IMR-90 (cell line): ENCODE measurements around the gene PRR27. TPM values are rescaled to one million over a fixed set of nuclear protein-coding genes. Genes with fewer than 3 reads are reported as not detected.

Source experiments
- ATAC-seq: fragments of 200-7000 bp; cut with Tn5 transposase; 2 replicates; pipeline ENCODE4 v1.9.1; 2020; ENCODE audit warnings: low read depth, mild to moderate bottlenecking, moderate library complexity
- Bru-seq: library from RNA; stranded (reverse); fragments of 400-500 nt; gene quantifications from one replicate; lab custom pipeline; 2021; lab: Mats Ljungman, UMichigan
- BruChase-seq, 2 experiments: library from RNA; stranded (reverse); fragments of 400-500 nt; gene quantifications; one replicate each; lab custom pipeline; 2021; lab: Mats Ljungman, UMichigan
- BruUV-seq: library from RNA; stranded (reverse); fragments of 400-500 nt; replicated peaks from 2 replicates; lab custom pipeline; 2021; lab: Mats Ljungman, UMichigan
- CTCF ChIA-PET: fragments of 300-600 bp; formaldehyde crosslinking; extraction: SDS; loops from one replicate; lab custom pipeline; 2021; ENCODE audit warnings: antibody characterized with exemption; lab: Yijun Ruan, JAX
- POLR2A ChIA-PET: fragments of 300-600 bp; sonication (Branson Sonifier 250); formaldehyde crosslinking; loops from one replicate; lab custom pipeline; 2022; ENCODE audit warnings: antibody characterized with exemption; ENCODE audit not compliant: unreplicated experiment; lab: Charles Lee
- DNase-seq: peaks from one replicate; pipeline ENCODE4 v3.0.0; 2013
- H2AFZ ChIP-seq: replicated peaks from 2 replicates; pipeline ENCODE3; 2013; ENCODE audit warnings: low read length, mild to moderate bottlenecking; ENCODE audit not compliant: poor library complexity
- H2AK5ac ChIP-seq: 2 replicates; pipeline ENCODE4 v1.6.1; 2013; ENCODE audit warnings: low read depth, low read length, inconsistent platforms
- H2AK9ac ChIP-seq: replicated peaks from 2 replicates; pipeline ENCODE3; 2013; ENCODE audit warnings: mild to moderate bottlenecking, low read depth, low read length, moderate library complexity; ENCODE audit not compliant: poor library complexity
- H2BK120ac ChIP-seq: 2 replicates; pipeline ENCODE4 v1.6.1; 2013; ENCODE audit warnings: low read depth, low read length, inconsistent platforms
- H2BK15ac ChIP-seq: 3 replicates; pipeline ENCODE4 v1.6.1; 2013; ENCODE audit warnings: low read depth, low read length, inconsistent platforms
- H2BK20ac ChIP-seq: 2 replicates; pipeline ENCODE4 v1.6.1; 2013; ENCODE audit warnings: low read depth, mild to moderate bottlenecking, inconsistent platforms, low read length, moderate library complexity
- H2BK5ac ChIP-seq: 2 replicates; pipeline ENCODE4 v1.6.1; 2013; ENCODE audit warnings: mild to moderate bottlenecking, low read depth, low read length, inconsistent platforms; ENCODE audit not compliant: poor library complexity, severe bottlenecking
- H3K14ac ChIP-seq: replicated peaks from 2 replicates; pipeline ENCODE4 v1.6.1; 2013; ENCODE audit warnings: low read depth, low read length, inconsistent platforms
- H3K18ac ChIP-seq: 2 replicates; pipeline ENCODE4 v1.6.1; 2013; ENCODE audit warnings: low read depth, low read length, control low read depth
- H3K23ac ChIP-seq: 2 replicates; pipeline ENCODE4 v1.6.1; 2013; ENCODE audit warnings: low read depth, low read length, inconsistent platforms
- H3K27ac ChIP-seq: 2 replicates; pipeline ENCODE4 v1.5.1; 2013; ENCODE audit warnings: mild to moderate bottlenecking, control low read depth, low read length; ENCODE audit not compliant: insufficient read depth
- H3K27me3 ChIP-seq: 2 replicates; pipeline ENCODE4 v1.6.1; 2013; ENCODE audit warnings: low read length; ENCODE audit not compliant: control insufficient read depth, insufficient read depth
- H3K36me3 ChIP-seq: 2 replicates; pipeline ENCODE4 v1.6.1; 2013; ENCODE audit warnings: low read length, mixed read lengths; ENCODE audit not compliant: control insufficient read depth, insufficient read depth
- H3K4ac ChIP-seq: 2 replicates; pipeline ENCODE4 v1.6.1; 2013; ENCODE audit warnings: low read depth, low read length, inconsistent platforms
- H3K4me1 ChIP-seq: 2 replicates; pipeline ENCODE4 v1.6.1; 2013; ENCODE audit warnings: low read length, mixed read lengths; ENCODE audit not compliant: control insufficient read depth, insufficient read depth
- H3K4me2 ChIP-seq: 2 replicates; pipeline ENCODE4 v1.6.1; 2013; ENCODE audit warnings: low read depth, mild to moderate bottlenecking, control low read depth, low read length, moderate library complexity
- H3K4me3 ChIP-seq: 2 replicates; pipeline ENCODE4 v1.5.1; 2013; ENCODE audit warnings: low read depth, mild to moderate bottlenecking, control low read depth, low read length, moderate library complexity; ENCODE audit not compliant: insufficient read depth
- H3K56ac ChIP-seq: 2 replicates; pipeline ENCODE4 v1.6.1; 2013; ENCODE audit warnings: low read length, inconsistent platforms; ENCODE audit not compliant: insufficient read depth; ENCODE audit errors: extremely low read depth
- H3K79me1 ChIP-seq, 2 experiments: 2 replicates each; pipeline ENCODE4 v1.6.1; 2013; ENCODE audit warnings: low read length in 2 of 2, inconsistent platforms in 1 of 2, low read depth in 1 of 2
- H3K9ac ChIP-seq: 2 replicates; pipeline ENCODE4 v1.6.1; 2013; ENCODE audit warnings: low read depth, low read length, control low read depth
- H3K9me1 ChIP-seq: 2 replicates; pipeline ENCODE4 v1.6.1; 2013; ENCODE audit warnings: low read length, inconsistent platforms; ENCODE audit not compliant: insufficient read depth
- H3K9me3 ChIP-seq: 2 replicates; pipeline ENCODE4 v1.6.1; 2013; ENCODE audit warnings: low read length; ENCODE audit not compliant: control insufficient read depth, insufficient read depth
- H4K20me1 ChIP-seq: 2 replicates; pipeline ENCODE4 v1.6.1; 2013; ENCODE audit warnings: low read length, inconsistent platforms; ENCODE audit not compliant: insufficient read depth
- H4K5ac ChIP-seq: 2 replicates; pipeline ENCODE4 v1.6.1; 2013; ENCODE audit warnings: mild to moderate bottlenecking, low read depth, low read length, control low read depth
- H4K8ac ChIP-seq, 2 experiments: 2 replicates each; pipeline ENCODE4 v1.6.1; 2013; ENCODE audit warnings: low read depth in 2 of 2, low read length in 2 of 2, control low read depth in 1 of 2, inconsistent platforms in 1 of 2
- H4K91ac ChIP-seq: 2 replicates; pipeline ENCODE4 v1.6.1; 2013; ENCODE audit warnings: low read depth, low read length, inconsistent platforms; ENCODE audit not compliant: insufficient read depth
- CEBPB ChIP-seq: IDR thresholded peaks from 2 replicates; pipeline ENCODE4 v1.6.1; 2012; ENCODE audit warnings: low read depth, low read length, improper control_type of control experiment
- CHD1 ChIP-seq: IDR thresholded peaks from 2 replicates; pipeline ENCODE4 v1.6.1; 2012; ENCODE audit warnings: low read depth, low read length, improper control_type of control experiment
- FOS ChIP-seq: fragments of 150-350 bp; IDR thresholded peaks from 2 replicates; pipeline ENCODE4 v1.6.1; 2016; ENCODE audit warnings: low read depth, low read length
- MAZ ChIP-seq: IDR thresholded peaks from 2 replicates; pipeline ENCODE4 v1.6.1; 2012; ENCODE audit warnings: low read depth, mild to moderate bottlenecking, low read length, improper control_type of control experiment, moderate library complexity, borderline replicate concordance
- NFE2L2 ChIP-seq: fragments of 150-350 bp; IDR thresholded peaks from 2 replicates; pipeline ENCODE4 v1.6.1; 2016; ENCODE audit warnings: low read depth, mild to moderate bottlenecking, low read length
- RCOR1 ChIP-seq: IDR thresholded peaks from 2 replicates; pipeline ENCODE4 v1.6.1; 2012; ENCODE audit warnings: mild to moderate bottlenecking, low read length, improper control_type of control experiment; ENCODE audit not compliant: insufficient replicate concordance
- RFX5 ChIP-seq: IDR thresholded peaks from 2 replicates; pipeline ENCODE4 v1.8.0; 2012; ENCODE audit warnings: low read depth, mild to moderate bottlenecking, low read length, moderate library complexity
- SMC3 ChIP-seq: fragments of 150-350 bp; IDR thresholded peaks from 2 replicates; pipeline ENCODE4 v1.6.1; 2016; ENCODE audit warnings: low read depth, mild to moderate bottlenecking, antibody characterized with exemption, low read length, moderate library complexity
- WGBS, 2 experiments: methylation state at CpG; one replicate each; pipeline versions ENCODE4 v1.1.5 to v1.1.7; 2013; ENCODE audit warnings: missing lambda C conversion rate in 2 of 2; ENCODE audit not compliant: insufficient read length in 1 of 2; ENCODE audit errors: extremely low coverage in 2 of 2; 5-methylcytosine and 5-hydroxymethylcytosine counted together
- dilution Hi-C: fragments of 300-500 bp; cut with HindIII; formaldehyde crosslinking; loops from one replicate; pipeline ENCODE4 v1.14.3; 2018; ENCODE audit warnings: low sequenced_read_pairs; ENCODE audit not compliant: unreplicated experiment
- in situ Hi-C: fragments of 300-500 bp; cut with MboI; formaldehyde crosslinking; loops from 3 replicates; pipeline ENCODE4 v1.14.3; 2019; ENCODE audit warnings: low sequenced_read_pairs, inconsistent platforms, mixed read lengths
- intact Hi-C: fragments of 100-400 bp; cut with micrococcal nuclease; formaldehyde crosslinking; loops from 2 replicates; pipeline ENCODE4 v1.10.0; 2022
- long read RNA-seq: library from polyadenylated mRNA; unstranded; transcript quantifications from one replicate; pipeline ENCODE4 v2.0.0, GENCODE V29; 2021; ENCODE audit not compliant: unreplicated experiment
- polyA plus RNA-seq, 3 experiments: library from polyadenylated mRNA; depleted of rRNA; stranded (reverse); fragments of >200 nt; gene quantifications; 2 replicates each; pipeline ENCODE4 v1.2.3, GENCODE V29; 2012; ENCODE audit warnings: low replicate concordance in 1 of 3
- total RNA-seq: library from RNA; depleted of rRNA; stranded (reverse); fragments of >200 nt; gene quantifications from 2 replicates; pipeline ENCODE4 v1.2.3, GENCODE V29; 2012; rRNA removed
- TF ChIP-seq, protein P1 (sequence below): conservative IDR thresholded peaks from 2 replicates; pipeline ENCODE4 v1.5.1; 2012; ENCODE audit warnings: mild to moderate bottlenecking, low read depth, low read length, improper control_type of control experiment
- TF ChIP-seq, protein P2 (sequence below): fragments of 150-350 bp; IDR thresholded peaks from 2 replicates; pipeline ENCODE4 v1.6.1; 2016; ENCODE audit warnings: low read depth, mild to moderate bottlenecking, low read length, moderate library complexity, borderline replicate concordance

PRR27 gene
- total RNA-seq (not detected in 2 replicates), polyA plus RNA-seq (2012; rRNA removed) (not detected in 2 replicates), Bru-seq, nascent RNA (not detected), BruChase-seq, experiment 1, labeled RNA remaining after a 6-hour chase (not detected), BruChase-seq, experiment 2, labeled RNA remaining after a 2-hour chase (not detected)
- polyA plus RNA-seq (2012; cell fraction: cytosol; rRNA removed): not detected in 2 replicates
- not detected in 2 replicates for polyA plus RNA-seq (2012; cell fraction: nucleus; rRNA removed; ENCODE audit: low replicate concordance)
- long read RNA-seq: 0 reads

DNA sequence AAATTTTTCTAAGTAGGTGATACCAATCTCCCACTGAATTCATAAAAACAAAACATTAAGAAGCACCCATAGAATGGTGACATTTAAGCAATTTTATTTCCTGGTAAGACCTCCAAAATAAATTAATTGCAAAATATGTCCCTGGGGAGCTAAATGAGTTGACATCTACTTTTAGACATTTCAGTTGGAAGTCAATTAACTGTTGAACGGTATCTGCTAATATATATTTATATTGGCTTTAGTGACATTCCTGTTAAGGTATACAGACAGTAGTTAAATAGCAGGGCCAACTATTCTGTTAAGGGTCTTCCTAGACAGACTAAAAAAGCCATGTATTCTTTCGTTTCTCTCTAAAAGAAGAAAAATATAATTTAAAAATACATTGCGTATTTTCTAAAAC lies at the start of gene PRR27:
TSS of gene PRR27 (plus strand) at position 301 of the 400 bp plus-strand sequence. CDS start 139 bp downstream, outside the sequence.
- intact Hi-C loops: no loop called here
- Histone ChIP-seq H3K4me3 (no peak within 1 kb of the TSS), H2AK9ac (no peak within 1 kb of the TSS), H3K4ac (no peak within 1 kb of the TSS), H3K36me3 (no peaks in the 10 kb centered on the region), H2BK5ac (no peak within 1 kb of the TSS), H3K79me1 (no peaks in the 10 kb centered on the region), H3K56ac (no peak within 1 kb of the TSS), H3K4me1 (no peaks in the 10 kb centered on the region), H4K20me1 (no peaks in the 10 kb centered on the region), H3K27ac (no peak within 1 kb of the TSS), H2BK20ac (no peak within 1 kb of the TSS), H4K5ac (no peak within 1 kb of the TSS), H3K9ac (no peak within 1 kb of the TSS), H2BK120ac (no peak within 1 kb of the TSS), H3K14ac (no peak within 1 kb of the TSS), H3K4me2 (no peak within 1 kb of the TSS), H3K27me3 (no peaks in the 10 kb centered on the region), H2AFZ (no peak within 1 kb of the TSS), H3K18ac (no peak within 1 kb of the TSS), H3K23ac (no peak within 1 kb of the TSS), H2AK5ac (no peak within 1 kb of the TSS), H3K9me3 (no peaks in the 10 kb centered on the region), H4K91ac (no peak within 1 kb of the TSS), H3K9me1 (no peaks in the 10 kb centered on the region), H4K8ac (no peak within 1 kb of the TSS), H2BK15ac (no peak within 1 kb of the TSS)
- in situ Hi-C loops: no loop called here
- ATAC-seq: no peak
- DNase-seq: no peak
- no TSS peak for BruUV-seq
- ChIA-PET CTCF (no interaction called here), POLR2A (no interaction called here)
- TF ChIP-seq FOS: no peak
- no peak for TF ChIP-seq CEBPB
- TF ChIP-seq NFE2L2: no peak
- no peak for TF ChIP-seq RFX5
- TF ChIP-seq RCOR1: no peak
- no peak for TF ChIP-seq SMC3
- TF ChIP-seq, protein P1, sequence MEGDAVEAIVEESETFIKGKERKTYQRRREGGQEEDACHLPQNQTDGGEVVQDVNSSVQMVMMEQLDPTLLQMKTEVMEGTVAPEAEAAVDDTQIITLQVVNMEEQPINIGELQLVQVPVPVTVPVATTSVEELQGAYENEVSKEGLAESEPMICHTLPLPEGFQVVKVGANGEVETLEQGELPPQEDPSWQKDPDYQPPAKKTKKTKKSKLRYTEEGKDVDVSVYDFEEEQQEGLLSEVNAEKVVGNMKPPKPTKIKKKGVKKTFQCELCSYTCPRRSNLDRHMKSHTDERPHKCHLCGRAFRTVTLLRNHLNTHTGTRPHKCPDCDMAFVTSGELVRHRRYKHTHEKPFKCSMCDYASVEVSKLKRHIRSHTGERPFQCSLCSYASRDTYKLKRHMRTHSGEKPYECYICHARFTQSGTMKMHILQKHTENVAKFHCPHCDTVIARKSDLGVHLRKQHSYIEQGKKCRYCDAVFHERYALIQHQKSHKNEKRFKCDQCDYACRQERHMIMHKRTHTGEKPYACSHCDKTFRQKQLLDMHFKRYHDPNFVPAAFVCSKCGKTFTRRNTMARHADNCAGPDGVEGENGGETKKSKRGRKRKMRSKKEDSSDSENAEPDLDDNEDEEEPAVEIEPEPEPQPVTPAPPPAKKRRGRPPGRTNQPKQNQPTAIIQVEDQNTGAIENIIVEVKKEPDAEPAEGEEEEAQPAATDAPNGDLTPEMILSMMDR: no peak
- TF ChIP-seq MAZ: no peak
- TF ChIP-seq CHD1: no peak
- TF ChIP-seq, protein P2, sequence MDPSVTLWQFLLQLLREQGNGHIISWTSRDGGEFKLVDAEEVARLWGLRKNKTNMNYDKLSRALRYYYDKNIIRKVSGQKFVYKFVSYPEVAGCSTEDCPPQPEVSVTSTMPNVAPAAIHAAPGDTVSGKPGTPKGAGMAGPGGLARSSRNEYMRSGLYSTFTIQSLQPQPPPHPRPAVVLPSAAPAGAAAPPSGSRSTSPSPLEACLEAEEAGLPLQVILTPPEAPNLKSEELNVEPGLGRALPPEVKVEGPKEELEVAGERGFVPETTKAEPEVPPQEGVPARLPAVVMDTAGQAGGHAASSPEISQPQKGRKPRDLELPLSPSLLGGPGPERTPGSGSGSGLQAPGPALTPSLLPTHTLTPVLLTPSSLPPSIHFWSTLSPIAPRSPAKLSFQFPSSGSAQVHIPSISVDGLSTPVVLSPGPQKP: no peak
- no CpG with 5 or more reads among the region's 3 CpGs for WGBS, 2 experiments
- dilution Hi-C loops: no loop called here
